Fibroblast of the conjunctiva (primary cell): Measurements from ENCODE around the gene LDLRAD4.

Experiments
- DNase-seq: peaks from one replicate; pipeline ENCODE4 v3.0.0-alpha.2; 2010; ENCODE audit warnings: low read depth

Gene LDLRAD4

GRCh38 chr18:13572721-13573120 lies 354.2 kb downstream of the LDLRAD4 start:
- no peak for DNase-seq

GRCh38 chr18:13573750-13574149 lies 355.2 kb downstream of the LDLRAD4 start:
- DNase-seq = no peak

- no peak for DNase-seq
Observed at GRCh38 chr18:13574355-13574754, 355.8 kb downstream of the LDLRAD4 start.

GRCh38 chr18:13574761-13575160 lies 356.2 kb downstream of the LDLRAD4 start:
- no peak for DNase-seq

- DNase-seq = no peak
Observed at GRCh38 chr18:13576598-13576997, 358.0 kb downstream of the LDLRAD4 start.

- DNase-seq = peak; percentile 5
Observed at GRCh38 chr18:13577091-13577697, 358.6 kb downstream of the LDLRAD4 start.

GRCh38 chr18:13577781-13578180 lies 359.2 kb downstream of the LDLRAD4 start:
- DNase-seq = no peak

GRCh38 chr18:13578400-13578799 lies 359.8 kb downstream of the LDLRAD4 start:
- no peak for DNase-seq

GRCh38 chr18:13579874-13580273 lies 361.3 kb downstream of the LDLRAD4 start:
- no peak for DNase-seq

GRCh38 chr18:13580351-13580750 lies 361.8 kb downstream of the LDLRAD4 start:
- no peak for DNase-seq

GRCh38 chr18:13580991-13581390 lies 362.4 kb downstream of the LDLRAD4 start:
- DNase-seq = no peak

GRCh38 chr18:13581496-13582177 lies 363.1 kb downstream of the LDLRAD4 start:
- DNase-seq = no peak

GRCh38 chr18:13582178-13582670 lies 363.7 kb downstream of the LDLRAD4 start:
- no peak for DNase-seq

- DNase-seq = no peak
Observed at GRCh38 chr18:13583576-13584550, 365.3 kb downstream of the LDLRAD4 start.

GRCh38 chr18:13584825-13585224 lies 366.3 kb downstream of the LDLRAD4 start:
- DNase-seq = no peak

- no peak for DNase-seq
Observed at GRCh38 chr18:13585379-13586153, 367.0 kb downstream of the LDLRAD4 start.

GRCh38 chr18:13587001-13587400 lies 368.4 kb downstream of the LDLRAD4 start:
- DNase-seq = no peak

- DNase-seq = no peak
Observed at GRCh38 chr18:13587477-13587876, 368.9 kb downstream of the LDLRAD4 start.

GRCh38 chr18:13587937-13588336 lies 369.4 kb downstream of the LDLRAD4 start:
- DNase-seq = no peak

GRCh38 chr18:13589316-13589715 lies 370.8 kb downstream of the LDLRAD4 start:
- no peak for DNase-seq

- DNase-seq = no peak
Observed at GRCh38 chr18:13589943-13590342, 371.4 kb downstream of the LDLRAD4 start.

GRCh38 chr18:13592246-13592645 lies 373.7 kb downstream of the LDLRAD4 start:
- no peak for DNase-seq
